WTC11 (cell line): Measurements from ENCODE around the gene MTLN.

ENCODE experiments used
- NFE2L1 ChIP-seq: sonication (generic); formaldehyde crosslinking; IDR thresholded peaks from 2 replicates; pipeline ENCODE4 v1.8.1; 2023; ENCODE audit warnings: missing genetic modification reagents
- NFYB ChIP-seq: sonication (generic); formaldehyde crosslinking; conservative IDR thresholded peaks from 2 replicates; pipeline ENCODE4 v1.8.0; 2022; ENCODE audit warnings: low read depth, missing genetic modification reagents
- TF ChIP-seq, protein P1 (sequence below): sonication (generic); formaldehyde crosslinking; IDR thresholded peaks from 2 replicates; pipeline ENCODE4 v1.8.1; 2023; ENCODE audit warnings: mild to moderate bottlenecking, missing genetic modification reagents, borderline replicate concordance
- TF ChIP-seq, protein P2 (sequence below): fragments of 200-600 bp; IDR thresholded peaks from 2 replicates; pipeline ENCODE4 v1.8.0; 2022; ENCODE audit warnings: antibody characterized with exemption
- TF ChIP-seq, protein P3 (sequence below): sonication (generic); formaldehyde crosslinking; IDR thresholded peaks from 2 replicates; pipeline ENCODE4 v1.8.0; 2022; ENCODE audit warnings: mild to moderate bottlenecking, missing genetic modification reagents
- TF ChIP-seq, protein P4 (sequence below): sonication (generic); formaldehyde crosslinking; IDR thresholded peaks from 2 replicates; pipeline ENCODE4 v1.8.1; 2023; ENCODE audit warnings: mild to moderate bottlenecking, missing genetic modification reagents, moderate library complexity

DNA sequence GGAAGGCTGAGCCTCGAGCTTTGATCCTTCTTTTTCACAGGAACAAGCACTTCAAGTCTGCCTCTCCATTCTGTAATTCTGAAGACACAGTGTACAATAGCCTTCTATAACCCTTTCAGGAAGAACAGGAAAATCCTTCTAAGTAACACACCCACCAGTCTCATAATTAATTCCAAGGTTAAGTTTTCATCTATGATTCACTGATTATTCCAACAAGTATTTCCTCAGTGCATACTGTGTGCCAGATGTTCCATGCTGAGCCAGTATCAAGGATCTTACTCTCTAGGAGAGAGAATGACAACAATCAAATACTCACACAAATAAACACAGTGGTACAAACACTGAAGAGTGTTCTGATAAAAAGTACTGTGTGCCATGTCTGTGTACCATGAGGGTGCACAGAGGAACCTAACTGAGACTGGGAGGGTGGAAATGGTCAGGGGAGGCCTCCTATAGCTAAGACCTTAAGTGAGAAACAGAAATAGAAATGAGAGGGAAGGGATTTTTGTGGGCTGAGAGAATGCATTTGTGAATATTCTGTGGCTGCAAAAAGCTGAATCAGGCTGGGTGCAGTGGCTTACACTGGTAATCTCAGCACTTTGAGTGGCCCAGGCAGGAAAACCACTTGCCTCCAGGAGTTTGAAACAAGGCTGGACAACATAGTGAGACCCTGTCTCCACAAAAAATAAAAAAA lies 7.3 kb upstream of the MTLN start:
- TF ChIP-seq NFYB (CRISPR knock-in tag) (no peak), NFE2L1 (no peak)
- TF ChIP-seq, protein P1, sequence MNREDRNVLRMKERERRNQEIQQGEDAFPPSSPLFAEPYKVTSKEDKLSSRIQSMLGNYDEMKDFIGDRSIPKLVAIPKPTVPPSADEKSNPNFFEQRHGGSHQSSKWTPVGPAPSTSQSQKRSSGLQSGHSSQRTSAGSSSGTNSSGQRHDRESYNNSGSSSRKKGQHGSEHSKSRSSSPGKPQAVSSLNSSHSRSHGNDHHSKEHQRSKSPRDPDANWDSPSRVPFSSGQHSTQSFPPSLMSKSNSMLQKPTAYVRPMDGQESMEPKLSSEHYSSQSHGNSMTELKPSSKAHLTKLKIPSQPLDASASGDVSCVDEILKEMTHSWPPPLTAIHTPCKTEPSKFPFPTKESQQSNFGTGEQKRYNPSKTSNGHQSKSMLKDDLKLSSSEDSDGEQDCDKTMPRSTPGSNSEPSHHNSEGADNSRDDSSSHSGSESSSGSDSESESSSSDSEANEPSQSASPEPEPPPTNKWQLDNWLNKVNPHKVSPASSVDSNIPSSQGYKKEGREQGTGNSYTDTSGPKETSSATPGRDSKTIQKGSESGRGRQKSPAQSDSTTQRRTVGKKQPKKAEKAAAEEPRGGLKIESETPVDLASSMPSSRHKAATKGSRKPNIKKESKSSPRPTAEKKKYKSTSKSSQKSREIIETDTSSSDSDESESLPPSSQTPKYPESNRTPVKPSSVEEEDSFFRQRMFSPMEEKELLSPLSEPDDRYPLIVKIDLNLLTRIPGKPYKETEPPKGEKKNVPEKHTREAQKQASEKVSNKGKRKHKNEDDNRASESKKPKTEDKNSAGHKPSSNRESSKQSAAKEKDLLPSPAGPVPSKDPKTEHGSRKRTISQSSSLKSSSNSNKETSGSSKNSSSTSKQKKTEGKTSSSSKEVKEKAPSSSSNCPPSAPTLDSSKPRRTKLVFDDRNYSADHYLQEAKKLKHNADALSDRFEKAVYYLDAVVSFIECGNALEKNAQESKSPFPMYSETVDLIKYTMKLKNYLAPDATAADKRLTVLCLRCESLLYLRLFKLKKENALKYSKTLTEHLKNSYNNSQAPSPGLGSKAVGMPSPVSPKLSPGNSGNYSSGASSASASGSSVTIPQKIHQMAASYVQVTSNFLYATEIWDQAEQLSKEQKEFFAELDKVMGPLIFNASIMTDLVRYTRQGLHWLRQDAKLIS: no peak
- TF ChIP-seq, protein P2, sequence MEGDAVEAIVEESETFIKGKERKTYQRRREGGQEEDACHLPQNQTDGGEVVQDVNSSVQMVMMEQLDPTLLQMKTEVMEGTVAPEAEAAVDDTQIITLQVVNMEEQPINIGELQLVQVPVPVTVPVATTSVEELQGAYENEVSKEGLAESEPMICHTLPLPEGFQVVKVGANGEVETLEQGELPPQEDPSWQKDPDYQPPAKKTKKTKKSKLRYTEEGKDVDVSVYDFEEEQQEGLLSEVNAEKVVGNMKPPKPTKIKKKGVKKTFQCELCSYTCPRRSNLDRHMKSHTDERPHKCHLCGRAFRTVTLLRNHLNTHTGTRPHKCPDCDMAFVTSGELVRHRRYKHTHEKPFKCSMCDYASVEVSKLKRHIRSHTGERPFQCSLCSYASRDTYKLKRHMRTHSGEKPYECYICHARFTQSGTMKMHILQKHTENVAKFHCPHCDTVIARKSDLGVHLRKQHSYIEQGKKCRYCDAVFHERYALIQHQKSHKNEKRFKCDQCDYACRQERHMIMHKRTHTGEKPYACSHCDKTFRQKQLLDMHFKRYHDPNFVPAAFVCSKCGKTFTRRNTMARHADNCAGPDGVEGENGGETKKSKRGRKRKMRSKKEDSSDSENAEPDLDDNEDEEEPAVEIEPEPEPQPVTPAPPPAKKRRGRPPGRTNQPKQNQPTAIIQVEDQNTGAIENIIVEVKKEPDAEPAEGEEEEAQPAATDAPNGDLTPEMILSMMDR: no peak
- TF ChIP-seq, protein P3, sequence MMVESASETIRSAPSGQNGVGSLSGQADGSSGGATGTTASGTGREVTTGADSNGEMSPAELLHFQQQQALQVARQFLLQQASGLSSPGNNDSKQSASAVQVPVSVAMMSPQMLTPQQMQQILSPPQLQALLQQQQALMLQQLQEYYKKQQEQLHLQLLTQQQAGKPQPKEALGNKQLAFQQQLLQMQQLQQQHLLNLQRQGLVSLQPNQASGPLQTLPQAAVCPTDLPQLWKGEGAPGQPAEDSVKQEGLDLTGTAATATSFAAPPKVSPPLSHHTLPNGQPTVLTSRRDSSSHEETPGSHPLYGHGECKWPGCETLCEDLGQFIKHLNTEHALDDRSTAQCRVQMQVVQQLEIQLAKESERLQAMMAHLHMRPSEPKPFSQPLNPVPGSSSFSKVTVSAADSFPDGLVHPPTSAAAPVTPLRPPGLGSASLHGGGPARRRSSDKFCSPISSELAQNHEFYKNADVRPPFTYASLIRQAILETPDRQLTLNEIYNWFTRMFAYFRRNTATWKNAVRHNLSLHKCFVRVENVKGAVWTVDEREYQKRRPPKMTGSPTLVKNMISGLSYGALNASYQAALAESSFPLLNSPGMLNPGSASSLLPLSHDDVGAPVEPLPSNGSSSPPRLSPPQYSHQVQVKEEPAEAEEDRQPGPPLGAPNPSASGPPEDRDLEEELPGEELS: no peak
- TF ChIP-seq, protein P4, sequence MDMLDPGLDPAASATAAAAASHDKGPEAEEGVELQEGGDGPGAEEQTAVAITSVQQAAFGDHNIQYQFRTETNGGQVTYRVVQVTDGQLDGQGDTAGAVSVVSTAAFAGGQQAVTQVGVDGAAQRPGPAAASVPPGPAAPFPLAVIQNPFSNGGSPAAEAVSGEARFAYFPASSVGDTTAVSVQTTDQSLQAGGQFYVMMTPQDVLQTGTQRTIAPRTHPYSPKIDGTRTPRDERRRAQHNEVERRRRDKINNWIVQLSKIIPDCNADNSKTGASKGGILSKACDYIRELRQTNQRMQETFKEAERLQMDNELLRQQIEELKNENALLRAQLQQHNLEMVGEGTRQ: no peak
